Lower lobe of right lung (tissue), 2 donors: Measurements from ENCODE around the gene TBL2. TPM values are rescaled to one million over a fixed set of nuclear protein-coding genes. Genes with fewer than 3 reads are reported as not detected.

Experiments used
- ATAC-seq, 2 donors: fragments of 200-7000 bp; cut with Tn5 transposase; one replicate each; pipeline ENCODE4 v1.9.1; 2020 to 2022; ENCODE audit warnings: mild to moderate bottlenecking in 2 of 2, moderate library complexity in 2 of 2
- DNase-seq: peaks from one replicate; pipeline ENCODE4 v3.0.0-alpha.2; 2020
- H3K27ac ChIP-seq: fragments of 200-600 bp; one replicate; pipeline ENCODE4 v1.8.0; 2022
- H3K27me3 ChIP-seq: fragments of 200-600 bp; one replicate; pipeline ENCODE4 v1.8.0; 2022; ENCODE audit warnings: low read depth
- H3K36me3 ChIP-seq: fragments of 200-600 bp; one replicate; pipeline ENCODE4 v1.8.0; 2022; ENCODE audit warnings: mild to moderate bottlenecking
- H3K4me1 ChIP-seq: fragments of 200-600 bp; one replicate; pipeline ENCODE4 v1.8.0; 2022
- H3K4me3 ChIP-seq: fragments of 200-600 bp; one replicate; pipeline ENCODE4 v1.8.0; 2022; ENCODE audit warnings: mild to moderate bottlenecking
- H3K9me3 ChIP-seq: fragments of 200-600 bp; one replicate; pipeline ENCODE4 v1.8.0; 2022
- intact Hi-C: fragments of 100-400 bp; cut with DNase I; formaldehyde crosslinking; loops from one replicate; pipeline ENCODE4 v1.11.0; 2022
- total RNA-seq: library from RNA; stranded (reverse); fragmentation: NEBNext Ultra II Directional; extraction: Animal tissue kit (Norgen Biotek cat#: 25700); gene quantifications from one replicate; pipeline ENCODE4 v1.2.1, GENCODE V29; 2021
- TF ChIP-seq, protein P1 (sequence below): fragments of 200-600 bp; IDR thresholded peaks from one replicate; pipeline ENCODE4 v1.8.0; 2022; ENCODE audit warnings: antibody characterized with exemption, mild to moderate bottlenecking
- donor health status: DM: no; HTN: yes; CAD: no; lungs with severe emphysema.

TBL2 gene
- total RNA-seq, 1 donor from 2014 or later: 27.9 TPM

DNA sequence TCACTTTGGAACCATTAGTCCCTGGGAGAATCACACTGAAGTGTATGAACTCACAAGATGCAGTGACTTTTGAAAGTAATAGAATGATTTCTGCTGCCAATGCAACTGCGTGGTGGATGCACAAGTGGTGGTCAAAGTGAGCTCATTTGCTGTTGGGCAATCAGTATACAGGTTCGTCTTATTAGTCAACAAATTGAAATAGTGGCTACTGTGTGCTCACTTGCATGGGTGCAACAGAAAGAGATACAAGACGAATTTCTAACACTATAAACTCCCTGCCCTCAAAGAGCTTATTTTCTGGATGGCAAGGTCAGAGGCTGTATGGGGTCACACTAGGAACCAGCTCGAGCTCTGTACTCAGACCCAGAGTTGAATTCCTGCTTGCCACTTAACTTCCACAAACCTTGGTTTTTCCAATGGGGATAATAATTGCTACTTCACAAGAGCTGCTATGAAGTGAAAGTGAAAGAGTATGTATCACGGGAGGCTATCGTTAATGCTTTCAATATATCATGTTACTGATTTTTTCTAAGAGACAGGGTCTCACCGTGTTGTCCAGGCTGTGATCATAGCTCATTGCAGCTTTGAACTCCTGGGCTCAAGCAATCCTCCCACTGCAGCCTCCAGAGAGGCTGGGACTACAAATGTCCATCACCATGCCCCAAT is 12.6 kb downstream of the TBL2 start:
- intact Hi-C loops: no loop called here
- Histone ChIP-seq H3K27me3 (no peaks in the 10 kb centered on the region), H3K36me3 (peaks cover 25% of the 10 kb centered on the region), H3K4me1 (peaks cover 10% of the 10 kb centered on the region), H3K9me3 (no peaks in the 10 kb centered on the region), H3K4me3 (peak overlapping the region; percentile 44), H3K27ac (no peak overlapping the region)
- DNase-seq (no peak), ATAC-seq (no peak)
- TF ChIP-seq, protein P1, sequence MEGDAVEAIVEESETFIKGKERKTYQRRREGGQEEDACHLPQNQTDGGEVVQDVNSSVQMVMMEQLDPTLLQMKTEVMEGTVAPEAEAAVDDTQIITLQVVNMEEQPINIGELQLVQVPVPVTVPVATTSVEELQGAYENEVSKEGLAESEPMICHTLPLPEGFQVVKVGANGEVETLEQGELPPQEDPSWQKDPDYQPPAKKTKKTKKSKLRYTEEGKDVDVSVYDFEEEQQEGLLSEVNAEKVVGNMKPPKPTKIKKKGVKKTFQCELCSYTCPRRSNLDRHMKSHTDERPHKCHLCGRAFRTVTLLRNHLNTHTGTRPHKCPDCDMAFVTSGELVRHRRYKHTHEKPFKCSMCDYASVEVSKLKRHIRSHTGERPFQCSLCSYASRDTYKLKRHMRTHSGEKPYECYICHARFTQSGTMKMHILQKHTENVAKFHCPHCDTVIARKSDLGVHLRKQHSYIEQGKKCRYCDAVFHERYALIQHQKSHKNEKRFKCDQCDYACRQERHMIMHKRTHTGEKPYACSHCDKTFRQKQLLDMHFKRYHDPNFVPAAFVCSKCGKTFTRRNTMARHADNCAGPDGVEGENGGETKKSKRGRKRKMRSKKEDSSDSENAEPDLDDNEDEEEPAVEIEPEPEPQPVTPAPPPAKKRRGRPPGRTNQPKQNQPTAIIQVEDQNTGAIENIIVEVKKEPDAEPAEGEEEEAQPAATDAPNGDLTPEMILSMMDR: no peak

DNA sequence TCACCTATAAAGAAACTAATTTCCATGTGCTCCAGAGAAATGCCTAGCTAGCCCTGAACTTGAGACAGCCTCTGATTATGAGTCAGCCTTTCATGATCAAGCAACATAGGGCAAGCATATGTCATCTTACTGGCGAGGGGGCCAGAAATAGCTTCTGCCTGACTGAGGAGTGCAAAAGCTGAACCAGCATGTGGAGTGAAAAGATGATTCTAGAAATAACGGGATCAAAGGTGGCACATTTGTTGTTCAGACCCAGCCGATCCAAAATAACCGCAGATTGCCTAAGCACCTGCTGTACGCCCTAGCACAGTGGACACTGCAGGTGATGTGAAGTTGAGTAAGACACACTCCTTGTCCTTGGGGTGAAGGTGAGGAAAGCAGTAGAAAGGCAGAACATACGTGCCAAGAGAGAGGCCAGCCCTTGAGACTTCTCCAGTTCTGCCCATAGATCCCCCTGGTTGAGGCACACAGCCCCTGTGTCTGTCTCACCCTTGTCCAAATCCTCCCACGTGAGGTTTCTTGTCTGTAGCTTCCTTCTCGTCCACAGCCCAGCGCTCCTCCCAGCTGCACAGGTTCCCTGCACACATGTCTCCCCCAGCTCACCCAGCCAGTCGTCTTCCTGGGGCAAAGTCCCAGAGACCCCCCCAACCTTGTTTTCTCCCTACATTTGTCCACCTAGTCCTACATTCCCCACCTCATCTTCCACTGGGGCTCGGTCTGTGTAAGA is 18.1 kb downstream of the TBL2 start:
- H3K27ac ChIP-seq: no peak overlapping the region
- H3K36me3 ChIP-seq: no peaks in the 10 kb centered on the region
- H3K4me1 ChIP-seq: peaks cover 18% of the 10 kb centered on the region
- intact Hi-C loops: no loop called here
- no peaks in the 10 kb centered on the region for H3K9me3 ChIP-seq
- no peaks in the 10 kb centered on the region for H3K27me3 ChIP-seq
- TF ChIP-seq, protein P1: no peak
- DNase-seq (no peak), ATAC-seq (no peak)
- H3K4me3 ChIP-seq: no peak overlapping the region

DNA sequence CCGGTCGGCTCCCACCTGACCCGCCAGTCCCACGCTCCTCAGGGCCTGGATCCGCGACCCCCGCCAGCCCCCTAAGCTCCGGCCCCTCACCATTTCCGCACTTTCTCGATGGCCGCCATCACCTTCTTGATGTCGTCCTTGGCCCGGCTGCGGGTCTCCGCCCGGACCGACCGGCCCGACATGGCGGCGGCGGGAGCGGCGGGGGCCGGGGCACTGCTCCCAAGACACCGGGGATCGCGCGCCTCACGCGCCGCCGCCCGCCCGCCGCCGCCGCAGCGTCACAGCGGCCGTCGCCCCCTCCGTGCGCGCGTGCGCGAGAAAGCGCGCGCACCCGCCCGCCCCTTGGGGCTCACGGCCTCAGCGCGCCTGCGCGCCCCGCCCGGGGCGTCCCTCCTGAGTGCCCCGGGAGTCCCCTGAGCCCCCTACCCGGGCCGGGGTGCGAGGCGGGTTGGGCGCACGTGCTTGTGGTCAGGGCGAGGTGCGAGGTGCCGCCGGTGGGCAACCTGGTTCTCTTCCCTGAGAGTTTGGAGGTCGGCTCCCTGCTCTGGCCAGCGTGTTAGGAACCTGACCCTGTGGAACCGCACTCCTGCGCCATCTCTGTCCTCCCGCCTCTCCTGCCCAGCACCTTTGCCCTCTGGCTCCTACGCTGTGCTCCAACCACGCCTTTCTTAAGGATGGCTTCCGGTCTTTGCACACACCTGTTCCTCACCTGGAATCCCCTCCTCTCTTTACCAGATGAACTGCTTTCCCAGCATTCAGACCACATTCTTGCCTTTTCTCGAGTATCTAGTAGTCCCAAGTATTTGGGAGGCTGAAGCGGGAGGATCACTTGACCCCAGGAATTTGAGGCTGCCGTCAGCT is 20.8 kb downstream of the TBL2 start, which contains the start of gene BCL7B:
Gene BCL7B, minus strand, starts transcription at position 294 of the 861 bp plus-strand sequence. Its CDS starts 112 bp downstream, at position 182.
- Histone ChIP-seq H3K9me3 (no peaks in the 10 kb centered on the region), H3K4me3 (peak within 1 kb of the TSS; percentile 73), H3K4me1 (peaks cover 24% of the 10 kb centered on the region), H3K27ac (peak within 1 kb of the TSS; percentile 97), H3K27me3 (no peaks in the 10 kb centered on the region), H3K36me3 (peaks cover 17% of the 10 kb centered on the region)
- TF ChIP-seq, protein P1: no peak
- intact Hi-C loops: no loop called here
- DNase-seq (peak; percentile 84), ATAC-seq (peak; percentile 85 to 86)

DNA sequence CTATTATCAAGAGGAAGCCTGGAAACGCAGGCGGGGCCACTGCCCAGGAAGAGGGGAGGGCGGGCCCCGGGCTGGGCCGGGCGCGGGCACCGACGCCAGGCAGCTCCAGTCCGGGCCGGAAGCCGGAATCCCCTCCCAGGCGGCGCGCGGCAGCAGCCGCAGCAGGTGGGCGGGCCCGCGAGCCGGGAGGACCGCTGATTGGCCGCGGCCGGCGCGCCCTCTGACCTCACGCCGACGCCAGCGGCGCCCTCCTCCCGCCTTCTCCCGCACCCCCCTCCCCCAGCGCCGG is 21.3 kb downstream of the TBL2 start:
- peak; percentile 97 for DNase-seq
- peaks cover 22% of the 10 kb centered on the region for H3K36me3 ChIP-seq
- H3K27me3 ChIP-seq: no peaks in the 10 kb centered on the region
- peak overlapping the region; percentile 73 for H3K4me3 ChIP-seq
- H3K27ac ChIP-seq: peak overlapping the region; percentile 97
- TF ChIP-seq, protein P1: no peak
- intact Hi-C loops: no loop called here
- ATAC-seq: peak; percentile 98
- H3K9me3 ChIP-seq: no peaks in the 10 kb centered on the region
- peaks cover 24% of the 10 kb centered on the region for H3K4me1 ChIP-seq
